ENCODE results near the gene ID1.
"Not testable (repeated sequence)": the region's sequence is repeated elsewhere in the genome, so short reads cannot be mapped to it uniquely, and the experiment has no call there.

The ID1 gene

DNA sequence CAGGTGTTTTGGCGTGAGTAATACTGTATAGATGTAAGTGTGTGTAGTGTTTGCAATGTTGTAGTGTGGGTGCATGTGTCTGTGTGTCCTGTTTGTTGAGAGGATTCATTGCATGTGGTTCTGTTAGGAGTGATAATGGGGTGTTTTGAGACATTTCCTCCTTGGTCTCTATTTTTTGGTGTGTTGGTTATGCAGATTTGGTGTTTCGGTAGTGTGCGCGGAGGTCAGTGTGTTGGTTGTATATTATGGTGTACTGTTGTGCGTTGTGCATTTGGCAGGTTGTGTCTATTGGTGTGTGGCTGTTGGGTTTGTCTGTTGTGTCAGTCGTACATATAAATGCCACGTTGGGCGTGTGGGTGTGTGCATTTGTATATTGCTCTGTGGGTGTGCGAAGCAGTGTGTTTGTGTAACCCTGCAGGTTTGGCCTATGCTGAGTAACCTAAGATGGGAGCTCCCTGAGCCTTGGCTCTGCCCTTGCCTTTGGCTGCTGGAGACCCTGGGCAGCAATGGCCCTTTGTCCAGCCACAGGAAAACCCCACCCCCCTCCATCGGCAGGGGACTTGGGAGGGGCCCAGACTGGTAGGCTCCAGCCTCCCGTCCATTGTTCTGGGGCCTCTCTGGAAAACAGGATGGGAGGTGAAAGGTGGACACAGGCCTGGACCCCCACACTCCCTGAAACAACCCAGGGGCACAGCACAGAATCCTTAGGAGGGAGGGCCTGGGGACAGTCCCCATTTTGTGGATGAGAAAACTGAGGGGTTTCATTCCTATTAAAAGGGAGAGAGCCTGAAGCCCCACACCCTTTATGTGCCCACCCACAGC lies 10.3 kb upstream of the ID1 start:
- DNase-seq (ENCODE audit: low read depth): no peak
- H3K4me3 ChIP-seq (ENCODE audit: control insufficient read depth, low read depth, low read length): no peak overlapping the region
- TF ChIP-seq, protein P1, sequence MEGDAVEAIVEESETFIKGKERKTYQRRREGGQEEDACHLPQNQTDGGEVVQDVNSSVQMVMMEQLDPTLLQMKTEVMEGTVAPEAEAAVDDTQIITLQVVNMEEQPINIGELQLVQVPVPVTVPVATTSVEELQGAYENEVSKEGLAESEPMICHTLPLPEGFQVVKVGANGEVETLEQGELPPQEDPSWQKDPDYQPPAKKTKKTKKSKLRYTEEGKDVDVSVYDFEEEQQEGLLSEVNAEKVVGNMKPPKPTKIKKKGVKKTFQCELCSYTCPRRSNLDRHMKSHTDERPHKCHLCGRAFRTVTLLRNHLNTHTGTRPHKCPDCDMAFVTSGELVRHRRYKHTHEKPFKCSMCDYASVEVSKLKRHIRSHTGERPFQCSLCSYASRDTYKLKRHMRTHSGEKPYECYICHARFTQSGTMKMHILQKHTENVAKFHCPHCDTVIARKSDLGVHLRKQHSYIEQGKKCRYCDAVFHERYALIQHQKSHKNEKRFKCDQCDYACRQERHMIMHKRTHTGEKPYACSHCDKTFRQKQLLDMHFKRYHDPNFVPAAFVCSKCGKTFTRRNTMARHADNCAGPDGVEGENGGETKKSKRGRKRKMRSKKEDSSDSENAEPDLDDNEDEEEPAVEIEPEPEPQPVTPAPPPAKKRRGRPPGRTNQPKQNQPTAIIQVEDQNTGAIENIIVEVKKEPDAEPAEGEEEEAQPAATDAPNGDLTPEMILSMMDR (conservative IDR thresholded peaks at IDR 0.05; ENCODE audit: control insufficient read depth, insufficient read depth, low read depth, low read length): no peak

DNA sequence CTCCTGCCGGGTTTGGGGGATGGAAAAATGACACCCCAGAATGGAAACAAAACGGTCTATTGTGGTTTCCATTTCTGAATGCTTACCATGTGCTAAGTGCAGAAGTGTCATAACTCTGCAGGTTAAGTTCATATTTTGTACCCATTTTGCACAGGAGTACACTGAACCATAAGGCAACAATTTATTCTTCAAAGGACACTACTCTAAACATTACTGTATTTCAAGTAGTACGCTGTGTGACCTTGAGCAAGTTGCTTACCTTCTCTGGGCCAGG lies 9.8 kb upstream of the ID1 start:
- DNase-seq (ENCODE audit: low read depth): no peak
- TF ChIP-seq, protein P1 (conservative IDR thresholded peaks at IDR 0.05; ENCODE audit: control insufficient read depth, insufficient read depth, low read depth, low read length): no peak
- H3K4me3 ChIP-seq (ENCODE audit: control insufficient read depth, low read depth, low read length): no peak overlapping the region

DNA sequence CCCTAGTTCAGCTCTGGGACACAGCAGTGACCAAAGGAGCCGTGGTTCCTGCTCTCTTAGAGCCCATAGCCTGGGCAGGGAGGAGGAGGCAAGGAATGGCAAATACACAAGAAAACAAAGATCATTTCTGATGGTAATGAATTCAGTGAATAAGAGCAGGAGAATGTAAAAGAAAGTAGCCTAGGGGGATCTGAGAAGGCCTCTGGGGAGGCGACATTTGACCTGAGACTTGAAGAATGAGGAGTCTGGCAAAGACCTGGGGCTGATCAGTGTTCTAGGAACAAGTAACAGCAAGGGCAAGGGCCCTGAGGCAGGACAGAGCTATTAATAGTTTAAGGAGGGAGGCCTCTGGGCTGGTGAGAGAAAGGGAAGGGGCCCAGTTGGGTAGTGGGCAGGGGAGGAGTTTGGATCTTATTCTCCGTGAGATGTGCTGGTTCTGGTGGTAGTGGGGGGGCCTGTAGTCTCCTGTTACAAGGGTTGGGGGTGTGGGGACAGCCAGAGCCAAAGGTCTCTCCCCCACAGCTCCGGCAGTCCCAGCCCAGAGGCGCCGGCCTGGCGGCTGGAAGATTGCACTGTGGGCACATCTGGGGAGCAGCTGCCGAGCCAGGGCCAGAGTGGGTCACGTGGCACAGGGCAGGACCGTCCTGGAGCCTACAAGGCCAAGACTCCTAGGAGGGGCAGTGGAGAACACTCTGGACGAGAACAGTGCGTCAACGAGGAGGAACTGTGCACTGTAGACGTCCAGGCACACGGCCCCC lies 9.3 kb upstream of the ID1 start:
- TF ChIP-seq, protein P1 (conservative IDR thresholded peaks at IDR 0.05; ENCODE audit: control insufficient read depth, insufficient read depth, low read depth, low read length): no peak
- H3K4me3 ChIP-seq (ENCODE audit: control insufficient read depth, low read depth, low read length): no peak overlapping the region
- DNase-seq (ENCODE audit: low read depth): peak; percentile 98

DNA sequence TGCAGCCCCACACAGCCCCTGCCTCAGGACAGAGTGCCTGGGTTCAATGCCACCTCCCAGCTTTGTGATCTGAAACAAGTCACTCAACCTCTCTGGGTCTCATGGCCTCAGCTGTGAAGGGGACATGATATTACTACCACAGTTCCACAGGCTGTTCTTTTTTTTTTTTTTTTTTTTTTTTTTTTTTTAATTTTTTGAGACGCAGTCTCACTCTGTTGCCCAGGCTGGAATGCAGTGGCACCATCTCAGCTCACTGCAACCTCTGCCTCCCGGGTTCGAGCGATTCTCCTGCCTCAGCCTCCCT lies 8.7 kb upstream of the ID1 start:
- not testable (repeated sequence) for H3K4me3 ChIP-seq (ENCODE audit: control insufficient read depth, low read depth, low read length); DNase-seq (ENCODE audit: low read depth)

DNA sequence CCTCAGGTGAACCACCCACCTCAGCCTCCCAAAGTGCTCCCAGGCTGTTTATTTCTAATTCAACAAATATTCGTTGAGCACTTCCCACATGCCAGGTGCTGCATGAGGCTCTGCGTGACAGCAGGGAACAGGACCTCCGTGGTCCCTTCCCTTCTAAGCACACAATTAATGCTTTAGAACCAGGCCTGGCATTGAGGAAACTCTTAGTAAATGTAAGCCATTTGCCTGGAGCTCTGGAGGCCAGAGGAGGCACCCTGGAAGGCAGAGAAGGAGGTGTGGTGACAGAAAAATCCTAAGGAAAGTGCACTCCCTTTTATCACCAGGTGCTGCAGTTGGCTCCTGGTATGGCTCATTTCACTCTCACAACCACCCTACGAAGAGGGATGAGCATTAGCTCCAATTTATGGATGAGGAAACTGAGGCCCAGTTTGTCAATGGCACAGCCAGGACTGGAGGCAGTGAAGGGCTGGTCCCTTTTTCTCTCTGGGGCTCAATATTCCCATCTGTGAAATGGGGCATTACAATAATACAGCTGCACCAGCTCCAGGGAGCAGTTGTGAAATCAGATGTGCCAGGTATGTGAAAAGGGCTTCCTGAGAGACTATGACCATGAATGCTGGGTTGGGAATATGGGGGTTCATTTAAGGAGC lies 8.1 kb upstream of the ID1 start:
- no peak overlapping the region for H3K4me3 ChIP-seq (ENCODE audit: control insufficient read depth, low read depth, low read length)
- no peak for DNase-seq (ENCODE audit: low read depth)
- TF ChIP-seq, protein P1 (conservative IDR thresholded peaks at IDR 0.05; ENCODE audit: control insufficient read depth, insufficient read depth, low read depth, low read length): no peak

DNA sequence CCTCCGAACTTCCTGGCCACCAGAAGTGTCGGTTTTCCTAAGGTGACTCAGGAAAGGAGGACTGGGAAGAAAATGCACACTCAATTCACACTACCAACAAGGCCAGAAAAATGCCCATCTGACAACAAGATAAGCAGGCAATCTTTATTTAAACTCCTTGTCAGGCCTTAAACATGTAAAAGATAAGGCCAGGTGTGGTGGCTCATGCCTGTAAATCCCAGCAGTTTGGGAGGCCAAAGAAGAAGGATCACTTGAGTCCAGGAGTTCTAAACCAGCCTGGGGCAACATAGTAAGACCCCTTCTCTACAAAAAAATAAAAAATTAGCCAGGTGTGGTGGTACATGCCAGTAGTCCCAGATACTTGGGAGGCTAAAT lies 7.6 kb upstream of the ID1 start:
- H3K4me3 ChIP-seq (ENCODE audit: control insufficient read depth, low read depth, low read length): no peak overlapping the region
- DNase-seq (ENCODE audit: low read depth): no peak
- TF ChIP-seq, protein P1 (conservative IDR thresholded peaks at IDR 0.05; ENCODE audit: control insufficient read depth, insufficient read depth, low read depth, low read length): no peak

DNA sequence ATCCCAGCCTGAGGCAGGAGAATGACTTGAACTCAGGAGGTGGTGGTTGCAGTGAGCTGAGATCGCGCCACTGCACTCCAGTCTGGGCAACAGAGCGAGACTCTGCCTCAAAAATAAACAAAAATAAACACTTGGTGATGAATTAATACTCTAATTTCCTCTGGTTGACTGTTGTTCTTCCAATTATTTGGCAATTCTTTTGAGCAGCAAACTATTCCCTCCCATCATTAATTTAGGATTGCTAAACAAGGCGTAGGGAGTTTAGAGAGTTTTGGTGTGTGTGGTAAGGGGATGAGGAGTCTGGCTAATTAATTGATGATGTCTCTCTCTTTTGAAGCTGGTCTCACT lies 2.7 kb upstream of the ID1 start:
- DNase-seq (ENCODE audit: low read depth): no peak
- TF ChIP-seq, protein P1 (conservative IDR thresholded peaks at IDR 0.05; ENCODE audit: control insufficient read depth, insufficient read depth, low read depth, low read length): no peak
- H3K4me3 ChIP-seq (ENCODE audit: control insufficient read depth, low read depth, low read length): no peak overlapping the region
